Stimulated activated CD4-positive, alpha-beta T cell treated with anti-CD3 and anti-CD28 coated beads, Interleukin-2, amount 100 ng/mL, for 4 hours (primary cell): ENCODE results near the gene EDIL3.

Experiments used
- DNase-seq: peaks from one replicate; pipeline ENCODE4 v3.0.0-alpha.2; 2020; ENCODE audit warnings: low read depth

The EDIL3 gene

DNA sequence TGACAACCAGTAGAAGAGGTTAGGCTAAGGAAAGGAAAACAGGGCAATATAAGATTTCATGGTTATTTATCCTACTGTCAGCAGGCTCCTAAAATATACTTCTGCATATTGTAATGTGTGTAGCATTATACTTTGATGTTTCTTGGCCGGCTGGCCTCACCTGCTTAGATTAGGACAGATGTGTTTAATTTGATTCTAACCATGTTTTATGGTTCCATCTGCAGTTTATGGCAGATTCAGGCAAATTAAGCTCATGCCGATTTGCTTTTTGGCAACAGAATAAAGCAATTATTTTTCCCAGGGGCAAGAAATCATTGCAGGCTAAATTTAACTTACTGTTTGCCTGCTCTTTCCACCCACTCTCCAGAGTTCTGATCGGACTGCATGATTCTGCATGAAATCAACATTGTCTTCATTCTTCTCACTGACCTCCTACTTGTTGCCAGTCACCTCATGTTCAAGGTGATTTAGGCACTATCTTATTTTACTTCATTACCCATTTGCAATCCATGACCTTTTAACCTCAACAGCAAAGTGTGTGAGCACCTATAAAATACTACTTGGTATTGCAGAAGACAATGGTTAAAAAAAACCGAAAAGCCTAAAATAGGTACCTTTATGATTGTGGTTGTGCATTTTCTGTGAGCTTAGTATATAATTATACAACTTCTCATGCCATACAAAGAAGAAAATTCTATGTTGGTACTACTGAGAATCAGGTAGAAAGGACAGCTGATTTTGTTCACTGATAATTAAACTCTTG lies 125.2 kb downstream of the EDIL3 start:
- no peak for DNase-seq

DNA sequence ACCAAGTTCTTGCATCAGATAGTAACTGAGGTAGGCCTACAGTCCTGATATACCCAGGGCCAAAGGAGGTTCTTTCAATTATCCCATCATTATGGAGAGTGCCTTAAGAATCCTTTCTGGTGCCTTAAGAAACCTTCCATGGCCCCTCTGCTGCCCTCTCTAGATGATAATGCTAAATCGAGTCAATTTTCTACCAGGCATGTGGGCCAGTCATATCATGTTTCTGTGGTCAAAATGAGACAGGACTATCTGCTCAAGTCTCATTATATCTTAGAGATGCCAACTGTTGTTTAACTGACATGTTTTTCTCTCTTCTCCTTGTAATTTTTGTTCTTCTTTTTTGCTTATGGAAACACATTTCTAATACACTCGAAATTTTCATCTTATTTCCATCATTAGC lies 127.6 kb downstream of the EDIL3 start:
- DNase-seq = no peak

DNA sequence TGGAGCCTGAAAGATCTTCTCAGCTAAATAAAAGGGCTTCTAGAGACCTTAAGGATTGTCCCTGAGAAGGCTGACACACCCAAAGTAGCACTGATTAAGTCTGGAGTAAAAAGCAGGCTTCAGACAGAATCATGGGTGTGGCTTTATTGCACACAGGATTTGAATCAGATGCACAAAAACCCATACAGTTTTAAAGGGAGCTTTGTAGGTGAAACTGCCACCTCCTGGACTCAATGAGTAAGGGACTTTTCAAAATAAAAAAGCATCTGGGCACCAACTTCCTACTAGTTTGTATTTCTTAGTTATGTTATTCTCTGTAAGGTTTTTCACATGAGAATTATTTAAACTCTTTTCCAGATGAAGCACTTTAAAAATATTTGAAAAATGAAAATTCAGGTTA lies 129.4 kb downstream of the EDIL3 start:
- no peak for DNase-seq

DNA sequence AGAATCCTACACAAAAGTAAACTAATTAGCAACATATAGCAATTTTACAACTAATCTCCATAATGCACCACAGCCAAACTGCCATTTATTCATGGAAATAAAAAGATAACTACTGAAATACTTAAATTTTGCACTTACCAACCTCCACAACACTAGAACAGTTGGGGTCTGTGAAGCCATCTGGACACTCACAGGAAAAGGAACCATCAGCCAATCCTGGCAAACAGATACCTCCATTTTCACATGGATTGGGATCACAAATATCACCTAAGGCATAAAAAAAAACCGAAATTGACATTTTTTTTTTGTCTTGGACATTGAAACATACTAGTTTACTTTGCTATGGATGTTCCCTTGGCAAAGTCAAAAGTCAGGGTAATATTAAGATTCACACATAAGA lies 130.7 kb downstream of the EDIL3 start:
- no peak for DNase-seq

DNA sequence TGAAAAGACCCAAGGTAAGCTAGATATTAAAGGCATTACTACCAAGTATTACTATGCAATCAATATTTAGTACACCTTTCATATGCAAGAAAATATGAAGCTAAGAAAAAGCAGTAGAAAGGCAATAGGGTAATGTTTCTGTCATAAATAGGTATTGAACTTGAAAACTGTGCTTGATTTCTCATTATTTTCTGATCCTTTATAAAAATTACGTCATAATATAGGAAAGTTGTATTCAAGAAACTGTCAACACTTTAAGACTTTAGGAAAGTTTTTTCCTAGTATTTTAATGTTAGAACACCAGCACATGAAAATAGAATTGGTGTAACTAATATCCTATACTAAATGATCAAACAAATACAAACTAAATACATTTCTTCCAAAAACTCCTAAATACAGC lies 133.2 kb downstream of the EDIL3 start:
- DNase-seq = no peak

DNA sequence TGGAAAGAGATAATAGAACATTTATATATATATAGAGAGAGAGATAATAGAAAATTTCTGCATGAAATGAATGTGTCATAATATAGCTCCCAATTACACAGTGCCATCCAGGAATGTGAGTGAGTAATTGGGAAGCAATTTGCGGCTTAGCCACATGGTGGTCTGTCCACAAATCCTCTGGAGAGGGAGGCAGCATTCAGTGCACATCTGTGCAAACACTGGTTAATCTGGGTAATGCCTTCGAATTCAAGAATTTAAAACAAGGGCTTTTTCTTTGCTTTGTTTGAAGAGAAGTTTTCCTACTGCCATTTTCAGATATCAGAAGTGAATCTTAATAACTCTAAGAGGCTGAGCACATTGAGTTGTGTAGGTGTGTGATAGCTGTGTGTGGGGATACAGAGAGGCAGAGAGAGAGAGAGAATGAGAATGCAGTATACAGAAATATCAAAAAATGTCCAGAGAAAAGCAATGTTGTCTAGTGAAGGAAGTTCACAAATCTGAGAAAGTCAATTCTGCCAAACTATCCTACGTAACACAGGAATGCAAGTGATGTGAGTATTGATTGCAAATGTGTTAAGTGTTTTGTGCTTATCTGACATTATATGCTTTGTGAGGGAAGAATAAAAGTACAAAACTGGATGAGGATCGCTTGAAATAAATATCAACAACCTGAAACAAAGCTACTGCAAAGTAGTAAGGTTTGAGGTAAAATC lies 134.6 kb downstream of the EDIL3 start:
- no peak for DNase-seq

DNA sequence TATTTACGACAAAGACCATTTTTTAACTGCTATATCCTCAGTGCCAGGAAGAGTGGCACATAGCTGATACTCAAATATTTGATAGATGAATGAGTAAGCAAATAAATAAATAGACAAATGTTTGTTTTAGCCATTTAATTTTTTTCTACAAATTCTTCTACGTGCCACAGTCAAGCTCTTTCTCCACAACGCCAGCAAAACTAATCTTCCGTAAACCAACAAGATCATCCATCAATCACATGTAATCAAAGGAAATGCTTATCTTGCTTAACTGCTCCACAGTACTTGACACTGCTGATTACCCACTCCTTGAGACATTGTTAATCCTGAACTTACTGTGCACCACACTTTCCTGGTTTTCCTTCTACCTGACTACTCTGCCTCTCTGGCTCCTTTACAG lies 136.7 kb downstream of the EDIL3 start:
- no peak for DNase-seq

DNA sequence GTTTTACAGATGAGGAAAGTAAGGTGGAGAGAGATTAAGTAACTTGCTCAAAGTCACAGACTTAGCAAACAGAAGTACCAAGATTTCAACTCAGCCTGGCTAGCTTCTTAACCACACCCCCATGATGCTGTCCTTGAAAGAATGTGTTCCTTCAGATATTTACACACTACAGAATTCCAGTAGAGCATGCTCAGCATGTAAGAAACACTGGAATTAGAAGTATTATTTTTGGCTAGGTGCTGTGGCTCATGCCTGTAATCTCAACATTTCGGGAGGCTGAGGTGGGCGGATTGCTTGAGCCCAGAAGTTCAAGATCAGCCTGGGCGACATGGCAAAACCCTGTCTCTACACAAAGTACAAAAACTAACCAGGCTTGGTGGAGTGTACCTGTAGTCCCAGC lies 142.4 kb downstream of the EDIL3 start:
- DNase-seq = no peak

DNA sequence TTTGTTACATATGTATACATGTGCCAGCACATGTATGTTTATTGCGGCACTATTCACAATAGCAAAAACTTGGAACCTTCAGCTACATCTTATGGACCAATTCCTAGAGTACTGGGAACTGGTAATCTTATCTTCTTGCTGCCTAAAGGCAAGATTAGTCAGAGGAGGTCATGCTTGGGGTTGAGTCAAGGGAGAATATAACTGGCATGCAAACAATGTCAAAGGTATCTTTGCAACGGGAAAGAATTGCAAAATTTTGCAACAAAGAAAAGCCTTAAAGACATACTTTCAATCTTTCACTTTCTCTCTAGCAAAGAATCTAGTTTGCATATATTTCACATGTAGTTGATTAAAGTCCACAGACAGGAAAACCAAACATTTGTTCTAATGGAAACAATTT lies 145.2 kb downstream of the EDIL3 start:
- DNase-seq = no peak

DNA sequence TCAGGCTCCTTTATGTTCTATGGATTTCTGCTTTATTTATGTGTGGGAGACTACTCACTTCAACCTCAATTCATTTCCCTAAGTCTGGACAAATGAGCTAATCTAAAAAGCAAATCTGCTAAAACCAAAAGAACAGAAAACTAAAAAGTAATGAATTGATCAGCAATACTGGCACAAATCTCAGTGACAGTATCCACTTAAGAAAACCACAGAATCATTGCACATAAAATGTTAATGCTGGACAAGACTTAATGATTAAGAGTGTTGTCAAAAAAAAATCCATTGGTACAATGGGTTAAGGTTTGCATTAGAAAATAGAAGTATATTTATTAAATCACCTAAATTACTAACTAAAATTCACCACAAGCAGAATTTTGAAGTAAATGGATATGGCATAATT lies 147.6 kb downstream of the EDIL3 start:
- DNase-seq = no peak

DNA sequence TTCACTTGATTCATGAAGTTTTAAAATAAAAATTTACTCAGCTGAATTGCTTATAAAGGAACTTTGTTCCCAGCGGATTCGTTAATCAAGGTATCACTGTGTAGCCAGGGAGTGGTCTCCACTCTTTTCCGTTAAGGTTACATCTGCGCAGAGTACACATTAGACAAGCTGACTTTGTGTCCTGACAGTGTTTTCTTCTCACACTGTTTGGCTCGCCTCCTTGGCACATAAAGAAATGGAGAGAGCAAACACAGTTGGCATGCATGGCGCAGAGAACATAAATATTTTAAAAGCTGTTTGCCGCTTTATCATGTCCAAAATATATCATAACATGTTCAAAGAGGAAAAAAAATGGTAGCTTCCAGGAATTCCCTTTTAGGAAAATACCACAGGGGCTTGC lies 153.2 kb downstream of the EDIL3 start:
- no peak for DNase-seq

DNA sequence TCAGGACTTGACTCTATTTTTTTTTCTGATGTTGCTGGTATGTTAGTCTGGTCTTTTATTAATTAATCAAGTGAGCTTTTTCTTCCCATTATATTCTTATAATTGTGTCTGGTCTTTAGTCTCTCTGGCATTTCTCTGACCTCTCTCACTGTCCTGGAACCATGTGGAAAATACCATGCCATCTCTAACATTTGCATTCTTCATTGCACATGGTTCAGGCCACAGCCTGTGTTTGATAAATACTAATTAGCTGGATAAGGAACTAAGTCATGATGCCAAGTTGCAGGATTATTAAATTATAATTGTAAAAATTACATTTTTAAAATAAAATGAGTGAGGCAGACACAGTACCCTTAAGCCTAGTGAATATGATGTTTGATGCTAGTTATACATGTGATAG lies 155.6 kb downstream of the EDIL3 start:
- DNase-seq = no peak

DNA sequence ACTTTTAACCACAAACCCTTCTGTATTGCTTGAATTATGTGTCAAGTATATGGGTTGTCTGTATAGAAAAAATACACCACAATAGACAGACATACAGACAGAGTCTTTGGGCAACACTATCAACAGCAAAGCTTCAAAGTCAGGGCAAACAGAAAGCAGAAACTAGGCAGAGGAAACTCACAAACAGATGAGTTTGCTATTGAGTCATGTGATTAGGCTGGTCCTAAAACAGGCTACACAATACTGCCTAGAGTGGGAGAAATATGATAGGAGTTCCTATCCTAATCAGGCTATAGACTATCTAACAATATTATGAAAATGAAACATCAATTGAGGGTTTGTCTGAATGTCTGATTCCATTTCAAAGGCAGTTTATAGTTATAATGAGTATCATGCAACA lies 156.4 kb downstream of the EDIL3 start:
- DNase-seq = no peak

DNA sequence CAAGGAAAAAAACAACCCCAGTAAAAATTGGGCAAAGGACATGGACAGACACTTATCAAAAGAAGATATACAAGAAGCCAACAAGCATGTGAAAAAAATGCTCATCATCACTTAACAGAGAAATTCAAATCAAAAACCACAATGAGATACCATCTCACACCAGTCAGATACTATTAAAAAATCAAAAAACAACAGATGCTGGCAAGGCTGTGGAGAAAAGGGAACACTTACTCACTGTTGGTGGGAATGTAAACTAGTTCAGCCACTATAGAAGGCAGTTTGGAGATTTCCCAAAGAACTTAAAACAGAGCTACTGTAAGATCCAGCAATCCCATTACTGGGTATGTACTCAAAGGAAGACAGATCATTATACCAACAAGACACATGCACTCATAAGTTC lies 157.4 kb downstream of the EDIL3 start:
- no peak for DNase-seq

DNA sequence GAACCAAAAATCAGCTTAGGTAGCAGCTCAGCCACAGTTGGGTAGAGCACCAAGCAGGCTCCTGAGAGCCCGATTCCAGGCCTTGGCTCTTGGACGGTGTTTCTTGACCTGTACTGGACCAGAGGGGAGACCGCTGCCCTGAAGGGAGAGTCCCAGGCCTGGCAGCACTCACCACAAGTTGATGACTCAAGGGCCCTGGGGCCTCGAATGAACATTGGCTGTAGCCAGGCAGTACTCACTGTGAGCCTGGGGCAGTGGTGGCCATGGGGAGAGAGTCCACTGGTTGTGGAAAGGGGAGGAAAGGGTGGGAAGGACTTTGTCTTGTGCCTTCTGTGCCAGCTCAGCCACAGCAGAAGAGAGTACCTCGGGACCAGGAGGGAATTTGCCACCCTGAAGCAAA lies 166.1 kb downstream of the EDIL3 start:
- no peak for DNase-seq

DNA sequence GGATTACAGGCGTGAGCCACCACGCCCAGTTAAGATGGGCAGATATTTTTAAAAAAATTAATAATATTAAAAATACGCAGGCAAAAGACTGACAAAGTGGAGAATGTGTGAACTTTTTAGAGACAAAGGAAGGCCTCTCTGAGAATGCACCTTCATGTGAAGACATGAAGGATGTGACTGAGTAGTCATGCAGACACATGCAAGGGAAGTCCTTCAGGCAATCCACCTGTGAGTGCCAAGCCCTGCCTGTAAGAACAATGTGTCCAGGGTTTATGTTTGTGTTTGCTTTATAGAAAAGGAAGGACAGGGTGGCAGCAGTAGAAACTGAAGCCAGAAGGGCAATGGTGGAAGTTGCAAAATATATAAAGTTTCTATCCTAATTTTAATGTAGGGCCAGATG lies 169.2 kb downstream of the EDIL3 start:
- DNase-seq = no peak

DNA sequence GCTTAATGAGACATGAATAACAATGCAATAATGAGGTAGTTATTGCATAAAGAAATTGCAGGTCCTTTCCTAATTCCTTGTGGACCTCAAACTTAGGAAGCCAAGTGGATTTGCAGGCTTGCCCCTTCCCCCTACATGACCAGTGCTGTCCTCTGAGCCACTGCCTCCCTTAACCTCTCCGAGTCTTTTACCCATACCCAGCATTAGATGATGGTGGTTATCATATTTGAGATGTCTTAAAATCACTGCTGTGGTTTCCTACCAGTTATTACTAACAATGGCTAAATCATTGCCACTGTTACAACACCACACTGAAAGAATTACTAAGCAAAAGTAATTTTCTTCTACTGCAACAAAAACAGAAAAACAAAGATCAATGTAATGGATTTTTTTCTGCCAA lies 170.8 kb downstream of the EDIL3 start:
- DNase-seq = no peak

DNA sequence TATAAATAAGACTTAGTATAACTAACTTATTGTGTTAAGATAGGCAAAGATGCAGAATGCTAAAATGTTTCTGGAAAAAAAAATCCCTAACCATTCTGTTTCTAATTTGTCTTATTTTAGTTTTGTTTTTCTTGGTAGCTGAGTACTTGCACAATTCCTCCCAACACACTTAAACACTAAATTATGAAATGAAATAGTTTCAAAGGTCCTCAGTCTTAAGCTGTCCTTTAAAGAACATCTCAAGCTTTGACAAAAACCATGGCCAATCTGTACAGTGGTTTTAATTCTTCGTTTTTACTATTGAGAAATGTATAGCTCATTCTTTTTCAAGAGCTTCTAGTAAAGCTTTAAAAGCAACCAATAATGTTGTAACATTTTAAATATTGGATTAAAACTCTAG lies 171.5 kb downstream of the EDIL3 start:
- no peak for DNase-seq

DNA sequence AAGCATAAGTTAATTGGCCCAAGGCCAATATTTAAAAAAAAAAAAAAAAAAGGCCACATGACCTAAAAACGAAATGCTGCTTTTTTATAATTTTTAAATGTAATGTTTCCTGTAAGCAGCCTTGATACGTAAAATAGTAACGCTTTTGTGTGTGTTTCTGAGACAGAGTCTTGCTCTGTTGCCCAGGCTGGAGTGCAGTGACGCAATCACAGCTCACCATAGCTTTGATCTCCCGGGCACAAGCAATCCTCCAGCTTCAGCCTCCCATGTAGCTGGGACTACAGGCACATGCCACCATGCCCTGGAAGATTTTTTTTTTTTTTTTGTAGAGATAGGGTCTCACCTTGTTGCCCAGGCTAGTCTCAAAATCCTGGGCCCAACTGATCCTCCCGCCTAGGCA lies 179.9 kb downstream of the EDIL3 start:
- DNase-seq = no peak

DNA sequence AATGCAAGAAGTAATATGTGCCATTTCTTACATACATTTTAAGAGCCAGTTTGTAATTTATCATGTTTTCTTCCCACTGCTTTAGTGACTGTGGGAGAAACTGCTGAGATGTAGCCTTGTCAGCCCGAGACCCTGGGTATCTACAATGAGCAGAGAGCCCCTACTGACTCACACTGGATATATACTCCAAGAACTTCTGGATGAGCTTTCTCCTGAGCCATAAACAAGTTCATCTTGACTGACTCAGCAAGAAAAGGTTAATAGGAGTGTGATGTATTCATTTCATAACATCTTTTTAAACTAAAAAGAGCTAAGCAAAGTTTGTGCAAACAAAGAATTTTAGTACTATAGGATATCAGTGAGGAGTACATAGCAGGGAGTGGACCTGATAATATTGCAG lies 182.5 kb downstream of the EDIL3 start:
- no peak for DNase-seq

DNA sequence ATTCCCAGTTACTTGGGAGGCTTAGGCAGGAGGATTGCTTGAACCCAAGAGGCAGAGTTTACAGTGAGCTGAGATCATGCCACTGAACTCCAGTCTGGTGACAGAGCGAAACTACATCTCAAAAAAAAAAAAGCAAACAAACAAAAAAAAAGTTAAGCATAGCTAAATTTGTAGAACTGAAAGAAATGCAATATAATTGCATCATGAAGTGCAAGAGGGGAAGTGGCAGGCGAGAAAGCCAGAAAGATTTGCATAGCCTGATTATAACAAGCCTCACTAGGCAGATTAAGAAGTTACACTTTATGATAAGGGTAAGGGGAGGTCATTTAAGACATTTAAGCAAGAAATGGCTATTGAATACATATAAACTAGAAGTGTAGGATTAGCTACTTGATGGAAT lies 187.1 kb downstream of the EDIL3 start:
- no peak for DNase-seq

DNA sequence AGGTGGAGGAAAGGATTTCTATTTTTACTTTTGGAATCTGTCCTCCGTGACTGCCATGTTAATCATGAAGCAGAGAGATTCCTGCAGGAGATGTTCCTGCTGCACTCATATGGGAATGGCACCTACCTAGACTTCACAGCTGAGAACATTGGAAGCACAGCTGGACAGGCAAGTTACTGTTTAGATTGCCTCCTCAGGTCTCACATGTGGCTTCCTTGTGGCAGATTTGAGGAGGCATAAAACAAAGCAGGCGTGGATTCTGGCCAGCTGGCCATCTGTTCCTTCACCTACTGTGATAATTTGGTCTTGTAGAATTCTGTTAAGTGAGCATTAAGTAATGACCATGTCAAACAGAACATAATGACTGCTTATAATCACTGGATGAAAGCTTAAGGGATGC lies 193.4 kb downstream of the EDIL3 start:
- DNase-seq = no peak

DNA sequence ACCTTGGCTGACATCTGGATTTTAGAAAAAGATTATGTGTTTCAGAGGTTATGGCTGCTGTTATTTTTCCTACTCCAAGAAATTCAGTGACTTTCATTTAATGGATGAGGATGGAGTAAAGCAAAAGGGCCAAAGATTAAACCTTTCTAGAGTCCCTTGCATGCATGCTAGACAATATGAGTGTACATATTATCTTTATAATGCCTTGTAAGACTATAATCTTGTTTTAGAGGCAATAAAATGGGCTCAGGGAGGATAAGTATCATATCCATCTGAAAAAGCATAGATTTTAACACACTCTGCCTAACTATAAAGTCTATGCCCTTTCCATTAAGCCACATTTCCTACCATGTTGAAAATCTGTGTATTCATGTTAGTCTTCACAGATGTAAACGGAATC lies 199.8 kb downstream of the EDIL3 start:
- DNase-seq = no peak

DNA sequence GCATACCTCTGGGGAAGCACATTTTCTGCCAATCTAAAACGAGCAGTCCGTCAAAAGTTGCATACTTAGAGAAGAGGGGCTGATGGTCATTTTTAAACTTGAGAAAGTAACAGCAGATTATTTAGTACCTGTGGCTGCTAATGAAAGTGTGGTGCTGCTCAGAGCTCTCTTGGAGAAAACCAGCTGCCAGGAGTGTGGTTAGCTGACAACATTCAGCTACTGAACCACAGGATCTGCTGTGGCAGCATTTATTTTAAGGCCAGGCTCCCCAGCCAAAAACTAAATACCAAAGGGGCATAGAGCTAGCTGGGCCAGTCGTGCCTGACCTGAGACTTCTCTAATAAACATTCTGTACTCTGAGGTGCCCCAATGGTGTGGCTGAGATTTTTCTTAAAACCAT lies 203.6 kb downstream of the EDIL3 start:
- no peak for DNase-seq
